Ascending aorta (tissue), 2 donors: Measurements from ENCODE around the gene SSC5D. TPM values are rescaled to one million over a fixed set of nuclear protein-coding genes. Genes with fewer than 3 reads are reported as not detected.
A peak's percentile ranks its signal among the peaks of the same experiment; 100 is the strongest.

Source experiments
- DNase-seq, 2 donors: peaks; one replicate each; pipeline ENCODE4 v3.0.0-alpha.2; 2019; ENCODE audit warnings: low spot score in 2 of 2
- H3K27ac ChIP-seq, 2 donors: fragments of 200-600 bp; sonication (generic); one replicate each; pipeline ENCODE4 v1.5.1; 2016 to 2017; ENCODE audit warnings: mild to moderate bottlenecking in 1 of 2
- H3K27me3 ChIP-seq: fragments of 200-600 bp; sonication (generic); one replicate; pipeline ENCODE4 v1.5.1; 2017
- H3K36me3 ChIP-seq, 2 donors: fragments of 200-600 bp; sonication (generic); one replicate each; pipeline ENCODE4 v1.5.1; 2016
- H3K4me1 ChIP-seq, 2 donors: fragments of 200-600 bp; sonication (generic); one replicate each; pipeline ENCODE4 v1.5.1; 2016 to 2017; ENCODE audit warnings: mild to moderate bottlenecking in 1 of 2
- H3K4me3 ChIP-seq, 2 donors: fragments of 200-600 bp; sonication (generic); one replicate each; pipeline ENCODE4 v1.5.1; 2016 to 2017; ENCODE audit warnings: mild to moderate bottlenecking in 1 of 2
- H3K9me3 ChIP-seq, 2 donors: fragments of 200-600 bp; sonication (generic); one replicate each; pipeline ENCODE4 v1.5.1; 2016
- CTCF ChIP-seq, 3 experiments: fragments of 200-600 bp in 2 of 3; fragments of 450-650 bp in 1 of 3; sonication (generic) in 2 of 3; IDR thresholded peaks; one replicate each; pipeline ENCODE4 v1.5.1; 2016 to 2019; ENCODE audit warnings: antibody characterized with exemption in 3 of 3, mild to moderate bottlenecking in 1 of 3, moderate library complexity in 1 of 3
- intact Hi-C: fragments of 100-400 bp; cut with DNase I; formaldehyde crosslinking; loops from one replicate; pipeline ENCODE4 v1.15.1; 2023
- total RNA-seq: library from RNA; depleted of rRNA; stranded (reverse); fragments of >200 nt; gene quantifications from one replicate; pipeline ENCODE4 v1.1.0, GENCODE V29; 2016

SSC5D gene
- total RNA-seq, 1 donor from 2014 or later: 22.4 TPM

GRCh38 chr19:55481148-55481793 lies 7.0 kb upstream of the SSC5D start:
- H3K36me3 ChIP-seq: peaks cover 10 to 21% of the 10 kb centered on the region in 2 donors
- no peak for TF ChIP-seq CTCF (IDR thresholded peaks at IDR 0.05)

GRCh38 chr19:55481794-55482155 lies 6.5 kb upstream of the SSC5D start:
- intact Hi-C loops: no loop called here
- no peak overlapping the region for H3K4me3 ChIP-seq
- TF ChIP-seq CTCF (IDR thresholded peaks at IDR 0.05): no peak
- no peak overlapping the region for H3K27ac ChIP-seq
- peaks cover 10 to 21% of the 10 kb centered on the region in 2 donors for H3K36me3 ChIP-seq
- peaks cover 23 to 32% of the 10 kb centered on the region in 2 donors for H3K4me1 ChIP-seq
- no peaks in the 10 kb centered on the region for H3K9me3 ChIP-seq
- no peak for DNase-seq
- no peaks in the 10 kb centered on the region for H3K27me3 ChIP-seq

More at GRCh38 chr19:55481148-55481793, 7.0 kb upstream of the SSC5D start:
- Histone ChIP-seq H3K9me3 (no peaks in the 10 kb centered on the region), H3K4me3 (no peak overlapping the region), H3K4me1 (peaks cover 18 to 27% of the 10 kb centered on the region in 2 donors), H3K27ac (no peak overlapping the region), H3K27me3 (no peaks in the 10 kb centered on the region)
- DNase-seq: no peak
- intact Hi-C loops: no loop called here

GRCh38 chr19:55482156-55482961 lies 5.9 kb upstream of the SSC5D start:
- Histone ChIP-seq H3K4me1 (peaks cover 23 to 38% of the 10 kb centered on the region in 2 donors), H3K27ac (no peak overlapping the region), H3K36me3 (peaks cover 10 to 21% of the 10 kb centered on the region in 2 donors), H3K9me3 (no peaks in the 10 kb centered on the region), H3K4me3 (no peak overlapping the region), H3K27me3 (no peaks in the 10 kb centered on the region)
- no peak for DNase-seq
- TF ChIP-seq CTCF (IDR thresholded peaks at IDR 0.05): no peak
- intact Hi-C loops: no loop called here

- intact Hi-C loops: no loop called here
- Histone ChIP-seq H3K27ac (no peak overlapping the region), H3K4me3 (no peak overlapping the region), H3K27me3 (no peaks in the 10 kb centered on the region), H3K9me3 (no peaks in the 10 kb centered on the region), H3K36me3 (peaks cover 10 to 21% of the 10 kb centered on the region in 2 donors), H3K4me1 (peaks cover 23 to 37% of the 10 kb centered on the region in 2 donors)
- no peak for TF ChIP-seq CTCF (IDR thresholded peaks at IDR 0.05)
- no peak for DNase-seq
Observed at GRCh38 chr19:55482967-55483705, 5.1 kb upstream of the SSC5D start.

- Histone ChIP-seq H3K27me3 (no peaks in the 10 kb centered on the region), H3K36me3 (peaks cover 10 to 21% of the 10 kb centered on the region in 2 donors), H3K27ac (peak overlapping the region in 1 of 2 donors; percentile 90), H3K4me1 (peaks cover 23 to 42% of the 10 kb centered on the region in 2 donors), H3K9me3 (no peaks in the 10 kb centered on the region), H3K4me3 (peak overlapping the region; percentile 43 to 69)
- intact Hi-C loops: no loop called here
- no peak for DNase-seq
- no peak for TF ChIP-seq CTCF (IDR thresholded peaks at IDR 0.05)
Observed at GRCh38 chr19:55483706-55484592, 4.3 kb upstream of the SSC5D start.
